Embryonic facial prominence (tissue), 1 donor: ENCODE results near the gene VPS11.
A peak's percentile ranks its signal among the peaks of the same experiment; 100 is the strongest.
"Not testable (repeated sequence)": the region's sequence is repeated elsewhere in the genome, so short reads cannot be mapped to it uniquely, and the experiment has no call there.

Experiments
- DNase-seq: peaks from one replicate; pipeline ENCODE4 v3.0.0-alpha.2; 2016; ENCODE audit errors: extremely low spot score

Gene VPS11

DNA sequence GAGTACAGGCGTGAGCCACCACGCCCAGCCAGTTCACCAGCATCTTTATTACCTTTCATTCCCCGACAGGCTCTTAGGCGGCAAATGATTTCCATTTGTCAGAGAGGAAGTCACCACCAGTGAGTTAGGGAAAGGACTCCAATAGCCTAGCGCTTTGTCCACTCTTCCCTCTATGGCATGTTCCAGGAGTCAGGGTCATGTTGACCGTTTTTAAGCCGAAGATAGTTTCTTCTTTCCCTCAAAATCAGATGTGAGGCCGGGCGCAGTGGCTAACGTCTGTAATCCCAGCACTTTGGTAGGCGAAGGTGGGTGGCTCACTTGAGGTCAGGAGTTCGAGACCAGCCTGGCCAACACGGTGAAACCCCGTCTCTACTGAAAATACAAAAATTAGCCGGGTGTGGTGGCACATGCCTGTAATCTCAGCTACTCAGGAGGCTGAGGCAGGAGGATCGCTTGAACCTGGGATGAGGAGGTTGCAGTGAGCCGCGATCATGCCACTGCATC is 35.6 kb downstream of the VPS11 start:
- DNase-seq = not testable (repeated sequence)

DNA sequence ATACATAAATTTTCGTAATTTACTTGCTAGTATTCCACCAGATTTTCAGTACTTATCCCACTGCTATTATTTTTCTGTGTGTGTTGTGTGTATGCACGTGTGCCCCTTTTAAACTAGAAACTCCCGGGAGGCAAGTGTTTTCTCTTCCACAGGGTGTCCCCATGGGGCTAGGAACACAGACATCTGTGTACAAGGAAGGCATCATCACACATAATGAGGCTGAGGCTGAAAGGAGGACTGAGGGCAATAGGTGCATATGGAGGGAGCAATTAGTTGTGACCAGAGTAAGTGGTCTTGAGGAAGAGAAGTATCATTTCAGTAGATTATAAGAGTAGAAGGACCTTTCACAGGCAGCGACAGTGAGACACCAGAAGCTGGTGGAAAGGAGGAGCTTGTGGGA is 36.2 kb downstream of the VPS11 start:
- no peak for DNase-seq

DNA sequence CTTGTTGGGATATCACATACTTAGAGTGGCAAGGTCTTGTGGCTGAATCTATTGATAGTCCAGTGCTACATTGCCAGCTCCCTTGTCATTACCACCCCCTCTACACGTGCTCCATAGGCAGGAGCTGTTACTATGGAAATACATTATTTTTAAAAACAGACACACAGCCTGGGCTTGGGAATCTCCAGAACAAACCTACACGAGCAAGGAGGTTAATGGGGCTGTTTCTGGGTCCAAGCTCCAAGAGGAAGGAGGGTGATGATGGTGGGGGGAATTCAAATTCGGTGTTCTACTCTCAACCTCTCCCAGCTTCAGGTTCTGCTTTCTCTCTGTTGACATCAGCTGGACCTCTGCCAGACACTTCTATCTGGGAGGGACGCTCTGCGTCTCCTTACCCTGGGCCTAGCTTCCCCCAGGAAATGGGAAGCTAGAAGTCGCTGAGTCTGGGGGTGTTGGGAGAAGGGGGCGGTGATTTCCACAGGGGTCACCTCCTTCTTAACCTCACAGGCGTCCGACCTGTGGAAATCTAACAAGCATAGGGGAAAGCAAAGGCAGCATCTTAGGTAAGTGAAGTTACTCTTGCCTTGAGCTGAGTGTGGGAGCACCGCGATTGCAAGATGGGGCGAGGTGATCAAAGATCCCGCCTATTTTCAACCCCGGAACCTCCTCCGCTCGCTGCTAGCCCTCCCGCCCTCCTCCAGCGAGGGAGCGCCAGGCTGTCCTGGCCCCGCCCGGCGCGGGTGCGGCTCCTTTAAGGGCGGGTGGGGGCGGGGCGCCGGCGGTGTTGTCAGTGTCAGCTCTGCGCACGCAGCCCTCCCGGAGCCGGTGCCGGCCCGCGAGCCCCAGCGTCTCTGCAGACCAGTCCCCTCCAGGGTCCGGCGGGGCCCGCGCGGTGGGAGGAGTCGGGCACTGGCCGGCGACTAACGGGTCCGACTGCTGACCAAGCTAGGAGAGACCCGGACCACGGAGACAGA is 39.2 kb downstream of the VPS11 start, which contains the start of gene C2CD2L:
Gene C2CD2L, plus strand, starts transcription at position 781 of the 974 bp plus-strand sequence. CDS start 398 bp downstream, outside the sequence.
- peak; percentile 71 for DNase-seq

DNA sequence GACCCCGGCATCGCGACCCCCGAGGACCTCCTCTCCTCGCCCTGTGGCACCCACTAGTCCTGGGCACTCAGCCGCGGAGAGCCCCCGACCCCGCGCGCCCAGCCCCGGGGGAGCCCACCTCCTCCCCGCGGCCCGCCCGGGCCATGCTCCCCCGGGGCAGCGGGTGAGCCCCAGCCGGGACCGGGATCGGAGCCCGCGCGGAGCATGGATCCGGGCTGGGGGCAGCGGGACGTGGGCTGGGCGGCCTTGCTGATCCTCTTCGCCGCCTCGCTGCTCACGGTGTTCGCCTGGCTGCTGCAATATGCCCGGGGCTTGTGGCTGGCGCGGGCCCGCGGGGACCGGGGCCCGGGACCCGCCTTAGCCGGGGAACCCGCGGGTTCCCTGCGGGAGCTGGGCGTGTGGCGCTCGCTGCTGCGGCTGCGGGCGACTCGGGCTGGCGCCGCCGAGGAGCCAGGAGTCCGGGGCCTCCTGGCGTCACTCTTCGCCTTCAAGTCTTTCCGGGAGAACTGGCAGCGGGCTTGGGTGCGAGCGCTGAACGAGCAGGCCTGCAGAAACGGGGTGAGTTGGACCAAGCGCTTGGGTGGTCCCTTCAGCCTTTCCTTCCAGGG is 40.0 kb downstream of the VPS11 start:
- no peak for DNase-seq

DNA sequence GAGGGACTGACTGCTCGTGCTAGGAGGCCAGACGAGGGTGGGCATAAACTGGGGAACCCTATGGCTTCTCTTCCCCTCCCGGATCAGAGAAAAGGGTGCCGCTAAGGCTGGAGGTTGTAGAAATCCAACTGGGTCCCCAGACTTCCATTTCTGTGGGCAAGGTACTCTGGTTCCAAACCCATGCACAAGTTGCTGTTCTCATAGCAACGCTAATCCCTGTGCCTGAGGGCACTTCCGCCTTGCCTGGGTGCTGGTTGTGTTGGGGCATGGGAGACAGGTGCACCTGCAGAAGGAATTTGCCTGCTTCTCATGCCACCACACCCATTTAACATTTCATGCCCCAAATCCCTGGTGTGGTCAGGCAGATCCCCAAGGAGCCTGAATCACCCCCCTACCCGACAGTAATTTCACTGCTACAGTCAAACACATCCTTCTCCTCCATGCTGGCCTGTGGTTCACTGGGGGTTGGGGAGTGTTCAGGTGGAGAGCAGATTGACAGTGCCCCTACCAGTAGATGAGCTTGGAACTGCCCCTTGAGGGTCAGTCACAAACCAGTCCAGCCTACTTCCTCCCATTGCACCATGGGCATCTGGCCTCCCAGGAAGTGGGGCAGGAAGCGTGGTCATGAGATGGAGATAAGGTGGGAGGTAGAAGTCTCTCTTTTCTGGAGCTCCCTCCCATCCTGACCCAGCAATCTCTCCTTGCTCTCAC is 40.7 kb downstream of the VPS11 start:
- no peak for DNase-seq

DNA sequence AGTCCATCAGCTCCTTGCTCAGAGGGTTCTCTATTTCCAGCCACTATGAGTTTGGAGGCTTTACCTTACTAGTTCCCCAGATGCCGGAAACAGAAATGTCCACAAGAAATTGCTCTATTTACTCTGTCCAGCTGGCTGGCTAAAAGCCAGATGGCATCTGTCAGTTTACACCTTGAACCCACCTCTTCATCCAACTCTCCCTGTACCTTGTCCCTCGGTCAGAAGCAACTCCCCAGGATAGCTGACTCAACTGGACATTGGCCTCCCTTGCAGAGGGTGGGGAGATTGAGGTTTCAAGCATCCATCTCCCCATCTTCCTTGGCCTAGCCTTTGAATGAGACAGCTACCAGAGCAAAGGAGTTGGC is 41.2 kb downstream of the VPS11 start:
- DNase-seq = no peak

DNA sequence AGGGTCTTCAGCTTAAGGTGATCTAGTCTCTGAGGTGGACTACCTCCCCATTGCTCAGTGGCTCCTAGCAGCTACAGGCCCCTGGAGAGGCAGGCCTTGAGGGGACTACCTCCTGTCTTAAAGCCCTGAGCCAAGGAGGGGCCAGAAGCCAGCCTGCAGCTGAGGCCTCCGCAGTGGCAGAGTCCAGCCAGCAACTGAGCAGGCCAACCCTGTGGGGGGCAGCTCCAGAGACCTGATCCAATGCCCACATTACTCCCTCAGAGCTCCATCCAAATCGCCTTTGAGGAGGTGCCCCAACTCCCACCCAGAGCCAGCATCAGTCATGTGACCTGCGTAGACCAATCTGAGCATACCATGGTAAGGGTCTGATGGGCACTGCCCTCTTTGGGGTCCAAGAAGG is 42.2 kb downstream of the VPS11 start:
- DNase-seq = no peak

DNA sequence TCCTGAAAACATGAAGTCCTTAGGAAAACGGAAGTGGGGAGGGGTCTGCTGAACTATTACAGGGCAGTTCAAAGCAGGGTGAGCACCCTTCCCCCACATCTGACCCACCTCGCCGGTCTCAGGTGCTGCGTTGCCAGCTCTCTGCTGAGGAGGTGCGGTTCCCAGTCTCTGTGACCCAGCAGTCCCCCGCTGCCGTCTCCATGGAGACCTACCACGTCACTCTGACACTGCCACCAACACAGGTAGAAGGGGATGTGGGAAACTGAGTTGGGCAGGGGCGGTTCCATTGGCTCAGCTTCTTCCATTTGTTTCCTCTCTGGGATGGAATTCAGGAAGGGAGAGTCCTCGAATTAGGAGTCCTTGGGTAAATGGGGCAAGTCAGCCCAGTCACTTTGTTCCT is 42.8 kb downstream of the VPS11 start:
- DNase-seq = no peak

DNA sequence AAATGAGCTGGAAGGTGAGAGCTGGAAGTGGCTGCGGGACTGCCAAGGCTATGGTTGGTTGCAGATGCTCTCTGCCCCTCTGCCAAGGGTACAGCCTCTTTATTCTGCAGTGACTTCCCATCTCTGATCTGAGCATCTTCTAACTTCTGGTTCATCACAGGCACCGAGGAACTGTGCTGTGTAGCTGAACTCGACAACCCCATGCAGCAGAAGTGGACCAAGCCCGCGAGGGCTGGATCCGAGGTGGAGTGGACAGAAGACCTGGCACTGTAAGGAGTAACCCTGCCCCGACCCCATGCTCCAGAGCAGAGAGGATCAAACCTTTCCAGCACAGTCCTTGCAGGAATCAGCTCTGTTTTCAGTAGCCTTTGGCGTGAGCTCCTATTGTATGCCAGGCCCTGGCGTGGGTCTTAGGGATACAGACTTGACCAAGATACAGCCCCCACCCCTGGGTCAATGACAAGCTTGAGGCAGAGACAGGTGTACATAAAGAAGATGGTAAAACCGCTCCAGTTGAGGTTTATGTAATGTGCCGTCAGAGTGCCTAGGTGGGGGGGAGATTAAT is 43.8 kb downstream of the VPS11 start:
- no peak for DNase-seq

DNA sequence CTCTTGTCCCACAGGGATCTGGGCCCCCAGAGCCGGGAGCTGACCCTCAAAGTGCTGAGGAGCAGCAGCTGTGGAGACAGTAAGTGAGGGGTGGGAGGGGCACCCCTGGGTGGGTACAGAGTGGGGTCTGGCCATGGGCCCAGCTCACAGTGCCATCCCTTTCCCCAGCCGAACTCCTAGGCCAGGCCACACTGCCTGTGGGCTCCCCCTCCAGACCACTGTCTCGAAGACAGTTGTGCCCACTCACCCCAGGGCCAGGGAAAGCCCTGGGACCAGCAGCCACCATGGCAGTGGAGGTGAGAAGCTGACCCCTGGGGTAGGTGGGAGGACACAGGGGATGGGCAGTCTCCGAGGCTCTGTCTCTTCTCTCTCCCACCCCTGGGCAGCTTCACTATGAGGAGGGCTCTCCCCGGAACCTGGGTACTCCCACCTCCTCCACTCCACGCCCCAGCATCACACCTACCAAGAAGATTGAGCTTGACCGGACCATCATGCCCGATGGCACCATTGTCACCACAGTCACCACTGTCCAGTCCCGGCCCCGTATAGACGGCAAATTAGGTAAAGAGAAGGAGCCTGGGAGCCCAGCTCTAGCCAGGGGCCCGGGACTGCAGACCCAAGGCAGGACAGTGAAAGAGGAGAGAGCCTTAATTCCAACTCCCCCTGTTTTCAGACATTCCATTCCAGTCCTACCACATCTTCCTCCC is 44.8 kb downstream of the VPS11 start:
- DNase-seq = no peak

DNA sequence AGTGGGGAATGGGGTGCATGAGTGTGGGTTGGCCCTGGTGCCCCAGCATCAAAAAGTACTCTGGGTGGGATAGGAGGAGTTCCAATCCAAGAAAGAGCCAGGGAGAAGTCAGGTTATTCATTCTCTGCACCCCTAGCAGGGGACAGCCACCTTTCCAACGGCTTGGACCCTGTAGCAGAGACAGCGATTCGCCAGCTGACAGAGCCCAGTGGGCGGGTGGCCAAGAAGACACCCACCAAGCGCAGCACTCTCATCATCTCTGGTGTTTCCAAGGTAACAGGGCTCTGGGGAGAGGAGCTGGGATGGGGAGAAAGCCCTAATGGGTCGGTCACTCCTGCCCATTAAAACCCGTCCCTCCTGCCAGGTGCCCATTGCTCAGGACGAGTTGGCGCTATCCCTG is 46.1 kb downstream of the VPS11 start:
- DNase-seq = no peak

DNA sequence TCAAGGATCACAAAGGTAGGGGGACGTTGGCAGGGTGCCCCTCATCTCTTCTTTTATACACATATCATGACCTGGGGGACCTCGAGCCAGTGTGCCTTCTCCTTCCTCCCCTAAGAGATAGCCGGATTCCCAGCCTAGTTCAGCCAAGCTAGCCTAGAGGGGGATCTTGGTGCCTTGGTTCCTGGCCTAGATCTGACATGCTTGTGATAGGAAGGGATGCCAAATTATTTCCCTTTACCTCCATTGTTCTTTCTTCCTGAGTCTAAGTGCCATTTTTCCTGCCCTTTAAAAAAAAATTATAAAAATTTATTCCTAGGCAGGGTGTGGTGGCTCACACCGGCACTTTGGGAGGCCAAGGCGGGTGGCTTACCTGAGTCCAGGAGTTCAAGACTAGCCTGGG is 46.7 kb downstream of the VPS11 start:
- DNase-seq = no peak

DNA sequence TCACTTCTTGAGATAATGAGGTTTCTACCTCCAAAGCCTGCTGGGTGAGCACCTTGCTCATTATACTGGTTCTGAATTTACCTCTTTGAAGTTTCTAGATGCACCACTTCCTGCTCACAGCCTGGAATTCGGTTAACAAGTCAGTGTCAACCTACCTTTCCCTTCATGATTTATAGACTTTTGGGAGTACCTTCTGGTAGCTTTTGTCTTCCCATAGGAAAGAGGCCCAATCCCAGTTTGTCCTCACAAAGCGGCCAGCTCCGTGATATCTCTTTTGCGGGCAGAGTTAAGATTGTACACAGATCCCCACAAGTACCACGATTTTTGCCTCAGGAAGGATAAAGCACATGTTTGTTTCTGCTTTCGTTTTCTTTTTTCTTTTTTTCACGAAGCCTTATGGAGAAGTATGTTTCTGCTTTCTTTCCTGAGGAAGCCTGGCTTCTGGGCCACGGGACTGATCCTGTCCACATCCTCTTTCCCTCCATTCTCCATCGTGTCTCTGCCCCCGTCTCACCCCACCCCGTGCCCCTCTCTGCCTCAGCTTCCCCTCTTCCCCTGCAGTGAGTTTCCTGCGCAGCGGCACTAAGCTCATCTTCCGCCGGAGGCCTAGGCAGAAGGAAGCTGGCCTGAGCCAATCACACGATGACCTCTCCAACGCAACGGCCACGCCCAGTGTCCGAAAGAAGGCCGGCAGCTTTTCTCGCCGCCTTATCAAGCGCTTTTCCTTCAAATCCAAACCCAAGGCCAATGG is 48.0 kb downstream of the VPS11 start:
- DNase-seq = no peak

DNA sequence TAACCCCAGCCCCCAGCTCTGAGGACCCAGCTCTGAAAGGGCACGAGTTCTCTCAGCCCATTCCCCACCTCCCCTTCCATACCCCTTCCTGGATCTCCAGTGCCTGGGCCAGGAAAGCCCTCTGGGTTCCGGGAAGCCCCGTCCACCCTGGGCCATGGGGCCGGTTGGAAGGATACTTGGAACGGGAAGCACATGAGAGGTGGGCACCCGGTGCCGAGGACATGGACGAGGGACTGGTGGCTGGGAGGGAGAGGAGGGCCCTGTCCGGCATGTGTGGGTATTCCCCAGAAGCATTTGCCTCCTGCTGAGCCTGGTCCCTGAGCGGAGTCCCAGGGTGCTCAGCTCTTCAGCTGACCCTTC is 48.6 kb downstream of the VPS11 start:
- no peak for DNase-seq

DNA sequence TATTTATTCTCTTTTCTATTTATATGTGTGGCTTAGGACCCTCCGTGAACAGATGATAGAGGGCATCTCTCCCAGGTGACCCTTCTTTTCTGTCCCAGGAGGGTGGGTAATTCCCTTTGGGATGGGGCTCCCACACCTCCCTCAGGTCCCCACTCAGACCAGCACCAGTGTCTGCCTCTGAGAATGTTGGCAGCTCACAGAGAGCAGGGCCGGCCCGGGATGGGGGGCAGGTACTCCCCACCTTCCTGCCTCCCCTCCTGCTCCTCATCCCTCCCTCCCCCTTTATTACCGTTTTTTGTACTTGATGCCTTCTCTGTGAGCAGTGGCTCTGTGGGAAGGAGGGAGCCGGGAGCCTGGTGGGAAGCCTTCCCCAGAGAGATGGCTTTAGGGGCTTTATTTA is 49.0 kb downstream of the VPS11 start:
- no peak for DNase-seq

DNA sequence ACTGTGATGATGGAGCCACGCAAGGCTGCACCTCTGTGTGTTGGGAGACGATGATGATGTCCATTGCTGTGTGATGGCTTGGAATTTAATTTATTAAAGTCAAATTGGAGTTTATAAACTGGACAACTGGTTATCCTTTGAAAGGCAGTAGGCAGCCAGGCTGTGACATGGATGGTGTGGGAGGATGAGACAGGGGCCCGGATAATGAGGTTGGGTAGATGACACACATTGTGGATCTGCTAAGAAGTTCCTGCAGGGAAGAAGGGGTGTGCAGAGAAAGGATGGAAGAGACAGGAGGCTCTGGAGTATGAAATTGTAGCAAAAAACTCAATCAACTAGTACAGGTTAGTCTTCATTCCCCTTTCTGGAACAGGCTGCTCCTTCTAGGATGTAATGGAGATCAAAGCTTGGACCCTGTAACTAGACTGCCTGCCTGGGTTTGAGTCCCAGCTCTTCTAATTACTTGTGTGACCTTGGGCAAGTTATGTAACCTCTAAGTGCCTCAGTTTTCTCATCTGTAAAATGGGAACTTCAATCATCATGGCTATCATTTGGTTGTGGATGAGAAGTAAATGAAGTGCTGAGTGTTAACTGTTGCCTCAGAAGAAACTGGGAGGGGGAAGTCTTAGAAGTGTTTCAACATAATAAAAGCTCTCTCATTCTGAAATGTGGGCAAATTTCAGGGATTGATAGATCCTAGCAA is 49.5 kb downstream of the VPS11 start:
- no peak for DNase-seq

DNA sequence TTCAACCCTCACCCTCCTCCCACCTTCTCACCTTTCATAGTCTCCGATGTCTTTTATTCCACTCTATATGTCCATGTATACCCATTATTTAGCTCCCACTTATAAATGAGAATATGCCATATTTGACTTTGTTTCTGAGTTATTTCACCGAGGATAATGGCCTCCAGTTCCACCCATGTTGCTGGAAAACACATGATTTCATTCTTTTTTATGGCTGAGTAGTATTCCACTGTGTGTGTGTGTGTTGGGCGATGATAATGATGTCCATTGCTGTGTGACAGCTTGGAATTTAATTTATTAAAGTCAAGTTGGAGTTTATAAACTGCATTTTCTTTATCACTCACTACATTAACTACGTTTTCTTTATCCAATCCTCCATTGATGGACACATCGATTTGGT is 50.6 kb downstream of the VPS11 start:
- no peak for DNase-seq

DNA sequence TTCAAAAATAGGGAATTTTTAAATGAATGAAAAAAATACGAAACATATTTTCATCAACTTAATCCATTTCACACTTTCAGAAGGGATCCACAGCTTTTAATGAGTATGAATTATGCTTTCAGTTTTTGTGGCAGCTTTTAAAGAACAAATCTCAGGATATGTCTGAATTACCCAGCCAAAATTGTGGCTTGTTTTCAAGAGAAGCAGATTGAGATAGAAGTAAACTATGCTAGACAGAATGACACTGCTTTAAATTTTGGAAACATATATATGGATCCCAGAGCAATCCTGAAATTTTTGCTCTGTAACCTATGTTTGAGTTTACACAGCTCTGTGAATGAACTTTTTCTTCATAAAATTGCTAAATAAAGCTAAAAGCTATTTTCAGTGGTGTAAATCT is 51.3 kb downstream of the VPS11 start:
- DNase-seq = no peak

DNA sequence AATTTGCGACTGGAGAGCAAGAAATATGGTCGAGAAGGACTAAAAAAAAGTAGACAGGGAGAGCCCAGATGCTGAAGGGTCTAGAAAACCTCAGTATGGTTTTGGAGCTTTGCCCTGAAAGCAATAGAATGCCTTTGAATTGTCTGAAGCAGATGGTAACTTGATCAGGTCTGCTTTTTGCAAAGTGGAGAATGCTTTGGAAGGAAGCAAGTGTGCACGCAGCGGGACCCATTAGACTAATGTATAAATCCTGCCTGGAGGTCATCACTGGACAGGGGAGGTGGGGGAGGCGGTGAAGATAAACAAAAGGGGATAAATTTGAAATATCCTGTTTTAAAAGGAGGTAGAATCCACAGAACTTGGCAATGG is 53.0 kb downstream of the VPS11 start:
- DNase-seq = peak; percentile 42
